ENCODE measurements around the gene PEAK3.

DNA sequence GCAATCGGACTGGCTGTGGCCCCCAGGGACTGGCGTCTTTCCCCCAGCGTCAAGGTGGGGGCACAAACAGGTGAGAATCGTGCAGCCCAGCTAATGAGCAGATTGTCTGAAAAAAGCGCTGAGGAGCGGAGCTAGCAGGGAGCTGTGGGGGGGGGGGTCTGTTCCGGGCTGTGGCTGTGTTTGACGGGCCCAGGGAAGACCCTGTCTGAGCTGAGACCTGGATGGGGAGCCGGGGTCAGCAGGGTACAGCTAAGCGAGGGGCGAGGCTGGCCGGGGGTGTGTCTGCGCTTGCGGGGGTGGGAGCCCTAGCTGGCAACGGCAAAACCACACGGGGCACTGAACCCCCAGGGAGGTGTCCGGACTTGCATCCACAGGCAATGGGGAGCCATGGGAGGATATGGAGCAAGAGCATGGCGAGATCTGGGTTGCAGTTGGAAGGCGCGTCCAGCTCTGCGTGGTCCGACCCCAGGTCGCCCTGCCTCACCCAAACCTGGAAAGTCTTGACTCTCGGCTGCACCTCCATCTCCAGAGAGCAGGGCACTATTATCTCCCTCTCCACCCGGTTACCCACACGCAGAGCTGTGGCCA lies 21.3 kb upstream of the PEAK3 start:
- TF ChIP-seq, protein P1, sequence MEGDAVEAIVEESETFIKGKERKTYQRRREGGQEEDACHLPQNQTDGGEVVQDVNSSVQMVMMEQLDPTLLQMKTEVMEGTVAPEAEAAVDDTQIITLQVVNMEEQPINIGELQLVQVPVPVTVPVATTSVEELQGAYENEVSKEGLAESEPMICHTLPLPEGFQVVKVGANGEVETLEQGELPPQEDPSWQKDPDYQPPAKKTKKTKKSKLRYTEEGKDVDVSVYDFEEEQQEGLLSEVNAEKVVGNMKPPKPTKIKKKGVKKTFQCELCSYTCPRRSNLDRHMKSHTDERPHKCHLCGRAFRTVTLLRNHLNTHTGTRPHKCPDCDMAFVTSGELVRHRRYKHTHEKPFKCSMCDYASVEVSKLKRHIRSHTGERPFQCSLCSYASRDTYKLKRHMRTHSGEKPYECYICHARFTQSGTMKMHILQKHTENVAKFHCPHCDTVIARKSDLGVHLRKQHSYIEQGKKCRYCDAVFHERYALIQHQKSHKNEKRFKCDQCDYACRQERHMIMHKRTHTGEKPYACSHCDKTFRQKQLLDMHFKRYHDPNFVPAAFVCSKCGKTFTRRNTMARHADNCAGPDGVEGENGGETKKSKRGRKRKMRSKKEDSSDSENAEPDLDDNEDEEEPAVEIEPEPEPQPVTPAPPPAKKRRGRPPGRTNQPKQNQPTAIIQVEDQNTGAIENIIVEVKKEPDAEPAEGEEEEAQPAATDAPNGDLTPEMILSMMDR (IDR thresholded peaks at IDR 0.05): no peak
- TF ChIP-seq POLR2A (IDR thresholded peaks at IDR 0.05): no peak
